BLaER1 (cell line): ENCODE measurements around the gene PCSK7.
"Not testable (repeated sequence)": the region's sequence is repeated elsewhere in the genome, so short reads cannot be mapped to it uniquely, and the experiment has no call there.

Experiments used
- H3K27ac ChIP-seq: shearing (Covaris generic); formaldehyde crosslinking; 2 replicates; pipeline ENCODE4 v1.8.1; 2022
- H3K27me3 ChIP-seq: shearing (Covaris generic); formaldehyde crosslinking; 2 replicates; pipeline ENCODE4 v1.8.1; 2022
- H3K36me3 ChIP-seq: shearing (Covaris generic); formaldehyde crosslinking; 2 replicates; pipeline ENCODE4 v1.8.1; 2022
- H3K4me1 ChIP-seq: shearing (Covaris generic); formaldehyde crosslinking; 2 replicates; pipeline ENCODE4 v1.8.1; 2022
- H3K4me2 ChIP-seq: shearing (Covaris generic); formaldehyde crosslinking; 2 replicates; pipeline ENCODE4 v1.8.1; 2022
- H3K4me3 ChIP-seq: shearing (Covaris generic); formaldehyde crosslinking; 2 replicates; pipeline ENCODE4 v1.8.1; 2022
- H3K9ac ChIP-seq: shearing (Covaris generic); formaldehyde crosslinking; 2 replicates; pipeline ENCODE4 v1.8.1; 2022
- H3K9me3 ChIP-seq: shearing (Covaris generic); formaldehyde crosslinking; 2 replicates; pipeline ENCODE4 v1.8.1; 2022
- H4K20me1 ChIP-seq: shearing (Covaris generic); formaldehyde crosslinking; 2 replicates; pipeline ENCODE4 v1.8.1; 2022
- Cebpa-rat ChIP-seq: shearing (Covaris generic); IDR thresholded peaks from 2 replicates; pipeline ENCODE4 v1.8.1; 2022

PCSK7 gene

GRCh38 chr11:117231842-117232091, at the start of gene PCSK7:
PCSK7 (minus strand) TSS chr11:117232073; CDS start chr11:117229844, 2,229 bp downstream.
- Histone ChIP-seq H3K27ac (peak within 1 kb of the TSS; percentile 89), H3K4me1 (peaks cover 38% of the 10 kb centered on the region), H3K9ac (peak within 1 kb of the TSS; percentile 90), H3K4me2 (peak within 1 kb of the TSS; percentile 96), H3K4me3 (peak within 1 kb of the TSS; percentile 97), H3K9me3 (no peaks in the 10 kb centered on the region), H4K20me1 (peaks cover 38% of the 10 kb centered on the region; the same call in 1 of the 2 replicates), H3K36me3 (peaks cover 40% of the 10 kb centered on the region), H3K27me3 (no peaks in the 10 kb centered on the region)
- TF ChIP-seq Cebpa-rat: no peak

- Histone ChIP-seq H3K27me3 (no peaks in the 10 kb centered on the region), H3K9me3 (no peaks in the 10 kb centered on the region), H3K4me3 (no peak overlapping the region), H3K4me2 (no peak overlapping the region), H4K20me1 (no peaks in the 10 kb centered on the region), H3K9ac (no peak overlapping the region), H3K36me3 (peaks cover 73% of the 10 kb centered on the region), H3K27ac (no peak overlapping the region), H3K4me1 (no peaks in the 10 kb centered on the region)
- TF ChIP-seq Cebpa-rat: no peak
Observed at GRCh38 chr11:117281159-117281558, 49.3 kb upstream of the PCSK7 start.

GRCh38 chr11:117279711-117280376, 48.0 kb upstream of the PCSK7 start:
- Histone ChIP-seq H3K9ac (no peak overlapping the region), H3K27ac (no peak overlapping the region), H3K27me3 (no peaks in the 10 kb centered on the region), H3K36me3 (peaks cover 63% of the 10 kb centered on the region), H4K20me1 (no peaks in the 10 kb centered on the region), H3K4me1 (no peaks in the 10 kb centered on the region), H3K4me3 (no peak overlapping the region), H3K9me3 (no peaks in the 10 kb centered on the region), H3K4me2 (no peak overlapping the region)
- no peak for TF ChIP-seq Cebpa-rat

DNA sequence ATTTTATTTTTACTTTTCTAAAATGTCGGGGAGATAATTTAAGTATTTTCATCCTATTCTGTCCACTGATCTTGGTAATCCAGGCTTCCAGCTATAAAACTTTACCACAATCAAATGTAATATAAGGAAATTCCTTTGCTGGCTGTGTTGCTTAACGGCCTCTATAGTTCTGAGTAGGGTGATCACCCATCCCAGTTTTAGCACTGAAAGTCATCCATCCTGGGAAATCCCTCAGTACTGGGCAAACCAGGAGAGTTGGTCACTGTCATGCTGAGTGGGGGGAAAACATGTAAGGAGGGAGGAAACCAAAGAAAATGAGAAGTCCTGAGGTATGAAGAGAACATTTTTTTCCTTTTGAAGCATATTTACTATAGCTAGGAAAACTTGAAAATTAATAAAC, 46.5 kb upstream of the PCSK7 start:
- Histone ChIP-seq H3K27me3 (no peaks in the 10 kb centered on the region), H3K4me2 (no peak overlapping the region), H3K4me3 (no peak overlapping the region), H4K20me1 (no peaks in the 10 kb centered on the region), H3K36me3 (peaks cover 63% of the 10 kb centered on the region), H3K9me3 (no peaks in the 10 kb centered on the region), H3K27ac (no peak overlapping the region), H3K4me1 (no peaks in the 10 kb centered on the region), H3K9ac (no peak overlapping the region)
- no peak for TF ChIP-seq Cebpa-rat

DNA sequence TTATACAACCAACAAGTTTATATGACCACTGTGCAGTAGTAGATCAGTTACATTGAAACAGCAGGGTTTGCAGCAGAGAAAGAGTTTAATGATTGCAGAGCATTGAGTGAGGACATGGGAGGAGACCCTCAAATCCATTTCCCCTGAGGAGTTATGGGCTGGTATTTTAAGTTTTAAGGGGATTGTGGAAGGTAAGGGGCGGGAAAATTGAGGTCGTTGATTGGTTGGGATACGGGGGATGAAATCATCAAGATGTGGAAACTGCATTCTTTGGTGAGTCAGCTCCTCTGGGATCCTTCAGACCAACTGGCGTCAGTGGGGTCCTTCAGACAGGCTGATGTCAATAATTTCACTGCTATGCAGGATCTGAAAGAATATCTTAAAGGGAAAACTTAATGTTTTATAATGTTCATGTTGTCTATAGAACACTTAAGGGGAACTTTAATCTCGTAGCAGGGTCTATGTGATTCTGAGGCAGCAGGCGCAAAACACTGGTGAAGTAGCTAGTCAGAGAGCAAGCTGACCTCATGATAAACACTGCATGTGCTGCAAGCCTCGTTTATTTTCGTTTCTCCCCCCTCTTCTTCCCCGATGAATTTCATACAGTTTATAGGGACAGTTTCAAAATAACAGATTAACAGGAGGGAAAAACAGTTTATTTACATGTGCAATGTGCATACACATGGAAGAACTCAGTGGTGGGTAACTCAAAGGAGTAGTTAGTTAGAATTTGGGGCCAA, 41.8 kb upstream of the PCSK7 start:
- Histone ChIP-seq H3K4me2 (no peak overlapping the region), H3K9ac (no peak overlapping the region), H3K9me3 (0 out of 2 replicates have a peak, but pooled peaks cover 7% of the 10 kb centered on the region), H3K27ac (no peak overlapping the region), H3K4me3 (no peak overlapping the region), H3K36me3 (peaks cover 44% of the 10 kb centered on the region), H3K27me3 (no peaks in the 10 kb centered on the region), H4K20me1 (no peaks in the 10 kb centered on the region), H3K4me1 (no peaks in the 10 kb centered on the region)
- no peak for TF ChIP-seq Cebpa-rat

- not testable (repeated sequence) for H4K20me1 ChIP-seq, H3K4me3 ChIP-seq, H3K9me3 ChIP-seq, H3K27me3 ChIP-seq, H3K4me2 ChIP-seq, H3K9ac ChIP-seq, H3K27ac ChIP-seq, H3K4me1 ChIP-seq
- peaks cover 45% of the 10 kb centered on the region for H3K36me3 ChIP-seq
Observed at GRCh38 chr11:117272175-117272574, 40.3 kb upstream of the PCSK7 start.

DNA sequence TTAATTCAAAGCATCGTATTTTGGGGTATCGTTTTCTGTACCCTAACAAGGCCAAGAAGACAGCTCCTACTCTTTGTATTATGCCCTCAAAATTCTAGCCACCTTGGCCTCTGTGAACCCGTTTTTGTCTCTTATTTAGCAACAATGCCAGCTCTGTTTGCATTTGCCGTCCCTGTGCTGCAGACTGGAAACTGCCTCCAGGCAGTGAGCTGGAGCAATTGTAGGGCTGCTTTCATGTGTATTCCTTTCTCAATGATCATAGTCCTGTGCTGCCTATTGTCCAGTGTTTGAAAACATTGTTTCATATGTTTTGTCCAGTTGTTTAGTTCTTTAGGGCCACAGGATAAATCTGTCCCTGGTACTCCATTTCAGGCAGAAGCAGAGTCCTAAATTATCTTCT, 39.3 kb upstream of the PCSK7 start:
- no peak overlapping the region for H3K4me3 ChIP-seq
- no peaks in the 10 kb centered on the region for H4K20me1 ChIP-seq
- no peak for TF ChIP-seq Cebpa-rat
- H3K36me3 ChIP-seq: peaks cover 53% of the 10 kb centered on the region
- H3K27ac ChIP-seq: no peak overlapping the region
- no peaks in the 10 kb centered on the region for H3K4me1 ChIP-seq
- no peak overlapping the region for H3K9ac ChIP-seq
- H3K27me3 ChIP-seq: no peaks in the 10 kb centered on the region
- H3K4me2 ChIP-seq: no peak overlapping the region
- 0 out of 2 replicates have a peak, but pooled peaks cover 7% of the 10 kb centered on the region for H3K9me3 ChIP-seq

DNA sequence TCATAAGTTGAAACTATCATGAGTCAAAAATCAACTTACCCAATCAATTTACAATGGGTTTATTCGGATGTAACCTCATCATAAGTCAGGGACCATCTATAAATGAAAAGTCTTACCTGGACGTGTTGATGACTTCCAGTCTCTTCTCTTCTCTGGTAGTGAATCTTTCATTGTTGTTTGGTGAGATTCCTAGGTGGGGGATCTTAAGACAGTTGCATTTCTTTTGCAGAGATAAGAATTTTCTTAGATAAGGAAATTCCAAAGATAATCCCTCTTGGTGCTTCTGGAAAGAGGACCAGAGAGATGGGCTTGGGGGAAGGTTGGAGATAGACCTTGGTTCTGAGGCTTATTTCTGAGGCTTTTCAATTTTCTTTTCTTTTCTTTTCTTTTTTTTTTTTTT, 38.0 kb upstream of the PCSK7 start:
- H3K9me3 ChIP-seq: 0 out of 2 replicates have a peak, but pooled peaks cover 7% of the 10 kb centered on the region
- no peak overlapping the region for H3K4me2 ChIP-seq
- H3K4me1 ChIP-seq: no peaks in the 10 kb centered on the region
- no peak overlapping the region for H3K9ac ChIP-seq
- H3K36me3 ChIP-seq: peaks cover 62% of the 10 kb centered on the region
- no peaks in the 10 kb centered on the region for H4K20me1 ChIP-seq
- no peak for TF ChIP-seq Cebpa-rat
- no peak overlapping the region for H3K4me3 ChIP-seq
- H3K27me3 ChIP-seq: no peaks in the 10 kb centered on the region
- no peak overlapping the region for H3K27ac ChIP-seq

DNA sequence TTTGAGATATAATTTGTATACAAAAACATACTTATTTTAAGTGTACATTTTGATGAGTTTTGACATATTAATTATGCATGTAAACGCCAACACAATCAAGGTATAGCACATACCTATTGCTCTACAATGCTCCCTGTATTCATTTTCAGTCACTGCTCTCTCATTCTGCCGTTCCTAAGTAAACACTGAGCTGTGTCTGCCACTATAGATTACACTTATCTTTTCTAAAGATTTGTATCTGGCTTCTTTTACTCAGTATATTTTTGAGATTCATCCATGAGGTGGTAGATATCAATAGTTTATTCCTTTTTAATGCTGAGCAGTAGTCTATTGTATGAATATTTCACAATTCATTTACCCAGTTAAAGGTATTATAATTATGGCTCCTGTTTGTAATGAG, 33.9 kb upstream of the PCSK7 start:
- Histone ChIP-seq H3K27me3 (no peaks in the 10 kb centered on the region), H3K9ac (no peak overlapping the region), H4K20me1 (no peaks in the 10 kb centered on the region), H3K36me3 (peaks cover 66% of the 10 kb centered on the region), H3K4me2 (no peak overlapping the region), H3K9me3 (no peaks in the 10 kb centered on the region), H3K4me3 (no peak overlapping the region), H3K27ac (no peak overlapping the region), H3K4me1 (no peaks in the 10 kb centered on the region)
- no peak for TF ChIP-seq Cebpa-rat

DNA sequence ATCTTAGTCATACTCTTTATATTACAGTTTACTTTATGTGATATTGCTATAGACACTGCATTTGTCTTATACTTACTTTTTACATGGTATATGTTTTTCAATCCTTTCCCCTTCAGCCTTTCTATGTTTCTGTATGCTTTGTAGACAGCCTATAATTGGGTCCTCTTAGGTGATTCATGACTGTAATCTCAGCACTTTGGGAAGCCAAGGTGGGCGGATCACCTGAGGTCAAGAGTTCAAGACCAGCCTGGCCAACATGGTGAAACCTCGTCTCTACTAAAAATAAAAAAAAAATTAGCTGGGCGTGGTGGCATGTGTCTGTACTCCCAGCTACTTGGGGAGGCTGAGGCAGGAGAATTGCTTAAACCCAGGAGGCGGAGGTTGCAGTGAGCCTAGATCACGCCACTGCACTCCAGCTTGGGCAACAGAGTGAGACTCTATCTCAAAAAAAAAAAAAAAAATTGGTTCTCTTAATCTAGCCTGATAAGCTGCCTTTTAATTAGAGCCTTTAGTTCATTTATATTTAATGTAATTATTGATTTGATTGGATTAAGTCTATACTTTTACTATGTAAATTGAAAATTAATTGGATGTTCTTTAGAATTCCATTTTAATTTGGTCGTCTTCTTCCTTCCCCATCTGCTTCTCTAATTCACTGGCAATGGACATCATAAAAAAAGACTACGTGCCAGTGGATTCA, 32.9 kb upstream of the PCSK7 start:
- H3K4me3 ChIP-seq, H3K27ac ChIP-seq, H3K9me3 ChIP-seq, H3K4me2 ChIP-seq, H3K9ac ChIP-seq, H3K27me3 ChIP-seq, H4K20me1 ChIP-seq, H3K4me1 ChIP-seq: not testable (repeated sequence)
- H3K36me3 ChIP-seq: peaks cover 68% of the 10 kb centered on the region
